GM12878 (cell line): ENCODE results near the gene CAMTA1. TPM values are rescaled to one million over a fixed set of nuclear protein-coding genes. Genes with fewer than 3 reads are reported as not detected.

ENCODE experiments used
- ATAC-seq: fragments of 200-7000 bp; cut with Tn5 transposase; 3 replicates; pipeline ENCODE4 v1.9.1; 2020; ENCODE audit warnings: mild to moderate bottlenecking, moderate library complexity
- BruUV-seq: library from RNA; stranded (reverse); fragments of 400-500 nt; replicated peaks from 2 replicates; lab custom pipeline; 2021; lab: Mats Ljungman, UMichigan
- CTCF ChIA-PET: fragments of 300-600 bp; sonication (Branson Sonifier 250); formaldehyde crosslinking; extraction: SDS; loops from one replicate; lab custom pipeline; 2021; ENCODE audit warnings: inconsistent platforms; lab: Yijun Ruan, JAX
- POLR2A ChIA-PET: fragments of 350-600 bp; formaldehyde crosslinking; extraction: SDS; loops from one replicate; lab custom pipeline; 2021; ENCODE audit warnings: inconsistent platforms; lab: Charles Lee
- RAD21 ChIA-PET: fragments of 300-600 bp; sonication (Branson Sonifier 250); formaldehyde crosslinking; loops from one replicate; lab custom pipeline; 2023; ENCODE audit warnings: antibody characterized with exemption; ENCODE audit not compliant: unreplicated experiment; lab: Charles Lee
- SMC1A ChIA-PET: fragments of 300-600 bp; sonication (Branson Sonifier 250); formaldehyde crosslinking; loops from one replicate; lab custom pipeline; 2023; ENCODE audit not compliant: unreplicated experiment, uncharacterized antibody; lab: Charles Lee
- DNase-seq: peaks from one replicate; pipeline ENCODE4 v3.0.0-alpha.2; 2011; ENCODE audit warnings: low read depth, low spot score
- FAIRE-seq: peaks from 3 replicates; lab custom pipeline; 2011; peaks lifted over from hg19 to GRCh38; lab: Jason Lieb, UNC
- H2AFZ ChIP-seq: 2 replicates; pipeline ENCODE4 v1.6.0; 2011; ENCODE audit warnings: low read depth, low read length, control low read depth; ENCODE audit not compliant: control insufficient read depth
- H3K27ac ChIP-seq: 2 replicates; pipeline ENCODE4 v1.5.1; 2011; ENCODE audit warnings: control low read depth; ENCODE audit not compliant: control insufficient read depth, insufficient read depth
- H3K27me3 ChIP-seq, 2 experiments: replicated peaks in 1 of 2; 2 replicates each; pipeline versions ENCODE4 v1.6.0 to v1.6.1; 2011; ENCODE audit warnings: low read length in 1 of 2; ENCODE audit not compliant: control insufficient read depth in 2 of 2, insufficient read depth in 2 of 2
- H3K36me3 ChIP-seq, 2 experiments: 2 replicates each; pipeline ENCODE4 v1.5.1; 2011; ENCODE audit warnings: low read length in 1 of 2; ENCODE audit not compliant: control insufficient read depth in 2 of 2, insufficient read depth in 2 of 2
- H3K4me1 ChIP-seq: 2 replicates; pipeline ENCODE4 v1.6.1; 2011; ENCODE audit warnings: mild to moderate bottlenecking, low read length, moderate library complexity, mixed read lengths; ENCODE audit not compliant: control insufficient read depth, insufficient read depth
- H3K4me2 ChIP-seq: 2 replicates; pipeline ENCODE4 v1.6.0; 2011; ENCODE audit warnings: control low read depth; ENCODE audit not compliant: control insufficient read depth, insufficient read depth
- H3K4me3 ChIP-seq: fragments of 200-600 bp; sonication (generic); 2 replicates; pipeline ENCODE4 v1.5.1; 2016
- H3K79me2 ChIP-seq: 2 replicates; pipeline ENCODE4 v1.6.0; 2011; ENCODE audit warnings: low read length; ENCODE audit not compliant: control insufficient read depth, insufficient read depth
- H3K9ac ChIP-seq: 2 replicates; pipeline ENCODE4 v1.8.0; 2011; ENCODE audit warnings: low read length, control low read depth, mixed read lengths; ENCODE audit not compliant: control insufficient read depth, insufficient read depth
- H3K9me3 ChIP-seq: replicated peaks from 3 replicates; pipeline ENCODE4 v1.5.1; 2011; ENCODE audit warnings: mild to moderate bottlenecking, low read length; ENCODE audit not compliant: control insufficient read depth, insufficient read depth
- H4K20me1 ChIP-seq: 2 replicates; pipeline ENCODE4 v1.6.0; 2011; ENCODE audit not compliant: control insufficient read depth, insufficient read depth
- BHLHE40 ChIP-seq, 2 experiments: fragments of 450-650 bp in 1 of 2; IDR thresholded peaks; 2 replicates each; pipeline ENCODE4 v1.6.1; 2011 to 2017; ENCODE audit warnings: low read depth in 2 of 2, borderline replicate concordance in 1 of 2, improper control_type of control experiment in 1 of 2, low read length in 1 of 2, mild to moderate bottlenecking in 1 of 2
- CEBPB ChIP-seq, 2 experiments: fragments of 150-350 bp in 1 of 2; IDR thresholded peaks; 2 replicates each; pipeline ENCODE4 v1.6.1; 2012 to 2014; ENCODE audit warnings: low read depth in 2 of 2, low read length in 2 of 2, borderline replicate concordance in 1 of 2, inconsistent platforms in 1 of 2
- CHD1 ChIP-seq: IDR thresholded peaks from 2 replicates; pipeline ENCODE4 v1.6.1; 2012; ENCODE audit warnings: low read depth, low read length, improper control_type of control experiment
- CHD2 ChIP-seq: IDR thresholded peaks from 2 replicates; pipeline ENCODE4 v1.6.1; 2011; ENCODE audit warnings: low read depth, low read length, improper control_type of control experiment, borderline replicate concordance
- CREM ChIP-seq: IDR thresholded peaks from 2 replicates; pipeline ENCODE4 v1.6.1; 2014; ENCODE audit warnings: antibody characterized with exemption, low read depth
- JUND ChIP-seq: IDR thresholded peaks from 2 replicates; pipeline ENCODE4 v1.6.1; 2012; ENCODE audit warnings: low read depth, mild to moderate bottlenecking, low read length, improper control_type of control experiment, moderate library complexity
- SIX5 ChIP-seq: IDR thresholded peaks from 2 replicates; pipeline ENCODE4 v1.6.1; 2011; ENCODE audit warnings: mild to moderate bottlenecking, low read depth, low read length, moderate library complexity; ENCODE audit not compliant: severe bottlenecking
- SP1 ChIP-seq: IDR thresholded peaks from one replicate; pipeline ENCODE4 v1.6.1; 2011; ENCODE audit warnings: low read depth, low read length
- SREBF1 ChIP-seq: IDR thresholded peaks from 2 replicates; pipeline ENCODE4 v1.6.1; 2012; ENCODE audit warnings: mild to moderate bottlenecking, low read length
- SRF ChIP-seq, 2 experiments: IDR thresholded peaks; 2 replicates each; pipeline ENCODE4 v1.6.1; 2011; ENCODE audit warnings: low read depth in 2 of 2, low read length in 2 of 2, mild to moderate bottlenecking in 1 of 2, moderate library complexity in 1 of 2
- SUPT20H ChIP-seq: IDR thresholded peaks from 2 replicates; pipeline ENCODE4 v1.6.1; 2011; ENCODE audit warnings: low read depth, mild to moderate bottlenecking, low read length, moderate library complexity, borderline replicate concordance; ENCODE audit not compliant: control insufficient read depth
- ZNF24 ChIP-seq: fragments of 450-650 bp; IDR thresholded peaks from 2 replicates; pipeline ENCODE4 v1.6.1; 2017; ENCODE audit warnings: antibody characterized with exemption, mild to moderate bottlenecking
- WGBS: methylation state at CpG from one replicate; pipeline ENCODE4 v1.1.6; 2016; ENCODE audit warnings: low lambda C conversion rate; ENCODE audit not compliant: insufficient replicate concordance, insufficient coverage; ENCODE audit errors: missing lambda C conversion rate; 5-methylcytosine and 5-hydroxymethylcytosine counted together
- in situ Hi-C: fragments of 300-500 bp; cut with MboI; formaldehyde crosslinking; loops from 9 replicates; pipeline ENCODE4 v1.14.3; 2018; ENCODE audit warnings: mixed read lengths
- intact Hi-C: fragments of 100-400 bp; cut with micrococcal nuclease; formaldehyde crosslinking; loops from one replicate; pipeline ENCODE4 v1.14.2; 2022; ENCODE audit not compliant: unreplicated experiment
- polyA plus RNA-seq, 11 experiments: library from polyadenylated mRNA; depleted of rRNA in 4 of 11; unstranded in 6 of 11; stranded (reverse) in 5 of 11; fragments of >200 nt; fragmentation: Nextera tagmentation in 4 of 11; fragmentation: Illumina TruSeq in 1 of 11; extraction: Ambion mirVana in 4 of 11; extraction: Trizol in 1 of 11; gene quantifications; 1 replicate in 1 of 11; 2 replicates in 10 of 11; pipeline versions ENCODE4 v1.2.1 to v1.2.3, GENCODE V29; 2011 to 2016; ENCODE audit warnings: inconsistent platforms in 2 of 11, missing spikeins in 2 of 11, low read depth in 1 of 11
- total RNA-seq, 4 experiments: library from RNA; depleted of rRNA in 3 of 4; stranded (reverse); fragments of >200 nt in 3 of 4; fragmentation: Illumina TruSeq in 1 of 4; extraction: Trizol in 1 of 4; gene quantifications; 2 replicates each; pipeline versions ENCODE4 v1.2.1 to v1.2.3, GENCODE V29; 2013 to 2021
- TF ChIP-seq, protein P1 (sequence below): IDR thresholded peaks from 2 replicates; pipeline ENCODE4 v1.6.1; 2012; ENCODE audit warnings: low read length, inconsistent platforms
- TF ChIP-seq, protein P2 (sequence below): fragments of 450-650 bp; IDR thresholded peaks from 2 replicates; pipeline ENCODE4 v1.6.1; 2017; ENCODE audit warnings: mild to moderate bottlenecking, moderate library complexity
- TF ChIP-seq, protein P3 (sequence below): fragments of 450-650 bp; conservative IDR thresholded peaks from 2 replicates; pipeline ENCODE4 v1.6.1; 2017; ENCODE audit warnings: mild to moderate bottlenecking, moderate library complexity

CAMTA1 gene
- total and polyA plus RNA-seq, 10 of the 15 experiments (the other 5 are each of a cell fraction or from before 2014, with no cell fraction given), result 37.7 to 148 (median 76.4) TPM

DNA sequence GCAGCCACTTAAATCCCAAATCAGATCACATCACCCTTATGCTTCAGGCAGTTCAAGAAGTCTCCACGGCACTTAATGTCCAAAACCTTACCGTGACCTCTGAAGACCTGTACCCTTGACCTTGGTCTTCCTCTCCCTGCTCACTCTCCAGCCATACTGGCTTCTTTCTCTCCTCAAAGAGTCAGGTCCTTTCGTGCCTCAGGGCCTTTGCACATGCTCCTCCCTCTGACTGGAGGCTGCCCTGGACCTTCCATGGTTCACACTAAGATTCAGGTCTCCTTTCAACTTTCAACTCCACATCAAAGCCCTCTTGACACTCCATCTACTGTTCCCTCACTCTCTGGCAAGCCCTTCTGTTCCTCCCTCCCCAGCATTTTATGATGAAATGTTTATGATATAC lies 695.9 kb downstream of the CAMTA1 start:
- ChIA-PET CTCF (no interaction called here), SMC1A (no interaction called here), POLR2A (no interaction called here), RAD21 (no interaction called here)
- intact Hi-C loops (no loop called here), in situ Hi-C loops (no loop called here)
- ATAC-seq, result no peak
- Histone ChIP-seq H3K4me1 (no peaks in the 10 kb centered on the region), H2AFZ (no peak overlapping the region), H3K4me3 (no peak overlapping the region), H3K27ac (no peak overlapping the region), H3K27me3 (peaks cover 0 to 3% of the 10 kb centered on the region in 2 experiments; a peak in 1 of 4 replicates), H4K20me1 (no peaks in the 10 kb centered on the region), H3K4me2 (no peak overlapping the region), H3K79me2 (no peaks in the 10 kb centered on the region), H3K9me3 (no peaks in the 10 kb centered on the region; the same call in 2 of the 3 replicates), H3K36me3 (no peaks in the 10 kb centered on the region), H3K9ac (no peak overlapping the region)
- 0% methylated on average over 3 of the region's 3 CpGs for WGBS
- no TSS peak for BruUV-seq
- FAIRE-seq, result no peak
- DNase-seq, result no peak
- no peak for TF ChIP-seq SIX5
- TF ChIP-seq CHD1, result no peak
- no peak for TF ChIP-seq BHLHE40 (IDR thresholded peaks at IDR 0.05; ENCODE audit: borderline replicate concordance in 1 of 2, low read depth in 2 of 2, low read length in 1 of 2)
- no peak for TF ChIP-seq CHD2
- TF ChIP-seq SRF (IDR thresholded peaks at IDR 0.05; ENCODE audit: low read depth in 2 of 2, low read length in 2 of 2), result no peak
- no peak for TF ChIP-seq SREBF1
- TF ChIP-seq CEBPB (IDR thresholded peaks at IDR 0.05; ENCODE audit: borderline replicate concordance in 1 of 2, low read depth in 2 of 2, low read length in 2 of 2), result no peak
- TF ChIP-seq SP1, result no peak
- TF ChIP-seq SUPT20H, result no peak
- TF ChIP-seq ZNF24, result no peak
- TF ChIP-seq, protein P1, sequence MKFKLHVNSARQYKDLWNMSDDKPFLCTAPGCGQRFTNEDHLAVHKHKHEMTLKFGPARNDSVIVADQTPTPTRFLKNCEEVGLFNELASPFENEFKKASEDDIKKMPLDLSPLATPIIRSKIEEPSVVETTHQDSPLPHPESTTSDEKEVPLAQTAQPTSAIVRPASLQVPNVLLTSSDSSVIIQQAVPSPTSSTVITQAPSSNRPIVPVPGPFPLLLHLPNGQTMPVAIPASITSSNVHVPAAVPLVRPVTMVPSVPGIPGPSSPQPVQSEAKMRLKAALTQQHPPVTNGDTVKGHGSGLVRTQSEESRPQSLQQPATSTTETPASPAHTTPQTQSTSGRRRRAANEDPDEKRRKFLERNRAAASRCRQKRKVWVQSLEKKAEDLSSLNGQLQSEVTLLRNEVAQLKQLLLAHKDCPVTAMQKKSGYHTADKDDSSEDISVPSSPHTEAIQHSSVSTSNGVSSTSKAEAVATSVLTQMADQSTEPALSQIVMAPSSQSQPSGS, result no peak
- TF ChIP-seq CREM, result no peak
- TF ChIP-seq, protein P2, sequence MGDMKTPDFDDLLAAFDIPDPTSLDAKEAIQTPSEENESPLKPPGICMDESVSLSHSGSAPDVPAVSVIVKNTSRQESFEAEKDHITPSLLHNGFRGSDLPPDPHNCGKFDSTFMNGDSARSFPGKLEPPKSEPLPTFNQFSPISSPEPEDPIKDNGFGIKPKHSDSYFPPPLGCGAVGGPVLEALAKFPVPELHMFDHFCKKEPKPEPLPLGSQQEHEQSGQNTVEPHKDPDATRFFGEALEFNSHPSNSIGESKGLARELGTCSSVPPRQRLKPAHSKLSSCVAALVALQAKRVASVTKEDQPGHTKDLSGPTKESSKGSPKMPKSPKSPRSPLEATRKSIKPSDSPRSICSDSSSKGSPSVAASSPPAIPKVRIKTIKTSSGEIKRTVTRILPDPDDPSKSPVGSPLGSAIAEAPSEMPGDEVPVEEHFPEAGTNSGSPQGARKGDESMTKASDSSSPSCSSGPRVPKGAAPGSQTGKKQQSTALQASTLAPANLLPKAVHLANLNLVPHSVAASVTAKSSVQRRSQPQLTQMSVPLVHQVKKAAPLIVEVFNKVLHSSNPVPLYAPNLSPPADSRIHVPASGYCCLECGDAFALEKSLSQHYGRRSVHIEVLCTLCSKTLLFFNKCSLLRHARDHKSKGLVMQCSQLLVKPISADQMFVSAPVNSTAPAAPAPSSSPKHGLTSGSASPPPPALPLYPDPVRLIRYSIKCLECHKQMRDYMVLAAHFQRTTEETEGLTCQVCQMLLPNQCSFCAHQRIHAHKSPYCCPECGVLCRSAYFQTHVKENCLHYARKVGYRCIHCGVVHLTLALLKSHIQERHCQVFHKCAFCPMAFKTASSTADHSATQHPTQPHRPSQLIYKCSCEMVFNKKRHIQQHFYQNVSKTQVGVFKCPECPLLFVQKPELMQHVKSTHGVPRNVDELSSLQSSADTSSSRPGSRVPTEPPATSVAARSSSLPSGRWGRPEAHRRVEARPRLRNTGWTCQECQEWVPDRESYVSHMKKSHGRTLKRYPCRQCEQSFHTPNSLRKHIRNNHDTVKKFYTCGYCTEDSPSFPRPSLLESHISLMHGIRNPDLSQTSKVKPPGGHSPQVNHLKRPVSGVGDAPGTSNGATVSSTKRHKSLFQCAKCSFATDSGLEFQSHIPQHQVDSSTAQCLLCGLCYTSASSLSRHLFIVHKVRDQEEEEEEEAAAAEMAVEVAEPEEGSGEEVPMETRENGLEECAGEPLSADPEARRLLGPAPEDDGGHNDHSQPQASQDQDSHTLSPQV, result no peak
- TF ChIP-seq JUND, result no peak
- TF ChIP-seq, protein P3, sequence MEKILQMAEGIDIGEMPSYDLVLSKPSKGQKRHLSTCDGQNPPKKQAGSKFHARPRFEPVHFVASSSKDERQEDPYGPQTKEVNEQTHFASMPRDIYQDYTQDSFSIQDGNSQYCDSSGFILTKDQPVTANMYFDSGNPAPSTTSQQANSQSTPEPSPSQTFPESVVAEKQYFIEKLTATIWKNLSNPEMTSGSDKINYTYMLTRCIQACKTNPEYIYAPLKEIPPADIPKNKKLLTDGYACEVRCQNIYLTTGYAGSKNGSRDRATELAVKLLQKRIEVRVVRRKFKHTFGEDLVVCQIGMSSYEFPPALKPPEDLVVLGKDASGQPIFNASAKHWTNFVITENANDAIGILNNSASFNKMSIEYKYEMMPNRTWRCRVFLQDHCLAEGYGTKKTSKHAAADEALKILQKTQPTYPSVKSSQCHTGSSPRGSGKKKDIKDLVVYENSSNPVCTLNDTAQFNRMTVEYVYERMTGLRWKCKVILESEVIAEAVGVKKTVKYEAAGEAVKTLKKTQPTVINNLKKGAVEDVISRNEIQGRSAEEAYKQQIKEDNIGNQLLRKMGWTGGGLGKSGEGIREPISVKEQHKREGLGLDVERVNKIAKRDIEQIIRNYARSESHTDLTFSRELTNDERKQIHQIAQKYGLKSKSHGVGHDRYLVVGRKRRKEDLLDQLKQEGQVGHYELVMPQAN, result no peak
